ENCODE results near the gene OPN4. TPM values are rescaled to one million over a fixed set of nuclear protein-coding genes. Genes with fewer than 3 reads are reported as not detected.

The OPN4 gene
- polyA plus RNA-seq, 1 of the 3 experiments (the other 2 are of a cell fraction) = 0.03 TPM

DNA sequence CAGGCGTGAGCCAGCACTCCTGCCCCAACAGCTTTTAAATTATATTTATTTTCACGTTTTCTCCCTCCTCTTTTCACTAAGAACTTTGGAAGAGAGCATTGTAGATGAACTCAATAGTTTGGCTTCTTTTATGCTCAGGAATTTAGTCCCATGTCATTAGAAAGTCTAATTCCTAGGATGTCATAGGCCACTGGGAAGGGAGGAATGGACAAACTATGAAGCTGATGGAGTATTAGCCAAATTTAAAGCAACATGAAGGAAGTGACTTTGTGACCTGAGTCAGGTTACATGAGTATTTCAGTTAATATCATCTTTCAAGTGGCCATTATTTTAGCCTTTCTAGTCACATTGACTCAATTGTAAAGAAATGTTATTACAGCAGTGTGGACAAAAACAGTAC, 18.0 kb upstream of the OPN4 start:
- H3K4me3 ChIP-seq (ENCODE audit: low read depth in 2 of 2, low read length in 1 of 2) = no peak overlapping the region
- H3K36me3 ChIP-seq (replicated peaks in 1 of 2; ENCODE audit: control insufficient read depth in 1 of 2, insufficient read depth in 2 of 2, low read length in 1 of 2) = no peaks in the 10 kb centered on the region
- peaks cover 15% of the 10 kb centered on the region for H3F3A ChIP-seq (replicated peaks; ENCODE audit: insufficient read depth)
- DNase-seq = no peak
- no peaks in the 10 kb centered on the region for H3K79me2 ChIP-seq (ENCODE audit: insufficient read depth)
- H3K4me1 ChIP-seq (ENCODE audit: control insufficient read depth in 1 of 2, insufficient read depth in 2 of 2, low read depth in 1 of 2, low read length in 1 of 2) = peaks cover 0 to 16% of the 10 kb centered on the region in 2 experiments; a peak in 1 of 4 replicates
- no peaks in the 10 kb centered on the region for H3K27me3 ChIP-seq (ENCODE audit: insufficient read depth)
- ChIA-PET POLR2A (no interaction called here), CTCF (interaction anchor here (1.1 to 1.2 kb wide), 2 partner anchors 51 to 238 kb away, joined by 3 read pairs; no protein-coding TSS in a partner anchor)
- no peak overlapping the region for H3K9ac ChIP-seq
- H4K20me1 ChIP-seq (ENCODE audit: insufficient read depth) = no peaks in the 10 kb centered on the region
- H3K9me3 ChIP-seq = no peaks in the 10 kb centered on the region
- no peak overlapping the region for H3K4me2 ChIP-seq
- 55% methylated on average over 2 of the region's 2 CpGs for WGBS (ENCODE audit: low lambda C conversion rate)
- TF ChIP-seq GATA2 (CRISPR knock-in tag; IDR thresholded peaks at IDR 0.05) (no peak), PBX3 (IDR thresholded peaks at IDR 0.05) (0 out of 2 replicates have a peak, but pooled peaks have one; percentile 8)
- H2AFZ ChIP-seq (ENCODE audit: low read depth) = peak overlapping the region; percentile 18; the same call in 1 of the 2 replicates
- peak overlapping the region in 1 of 2 experiments; percentile 66; a peak in 2 of 4 replicates for H3K27ac ChIP-seq (ENCODE audit: low read depth in 2 of 2, low read length in 1 of 2)
- H3K9me2 ChIP-seq = no peaks in the 10 kb centered on the region

GRCh38 chr10:86642021-86642420, 12.3 kb upstream of the OPN4 start:
- POLR2A ChIA-PET = no interaction called here
- Histone ChIP-seq H4K20me1 (ENCODE audit: insufficient read depth) (no peaks in the 10 kb centered on the region), H3K9ac (no peak overlapping the region), H3K9me3 (no peaks in the 10 kb centered on the region), H3K4me2 (no peak overlapping the region), H3K9me2 (no peaks in the 10 kb centered on the region), H3K36me3 (replicated peaks in 1 of 2; ENCODE audit: control insufficient read depth in 1 of 2, insufficient read depth in 2 of 2, low read length in 1 of 2) (no peaks in the 10 kb centered on the region), H3F3A (replicated peaks; ENCODE audit: insufficient read depth) (no peaks in the 10 kb centered on the region), H3K27me3 (ENCODE audit: insufficient read depth) (no peaks in the 10 kb centered on the region), H3K79me2 (ENCODE audit: insufficient read depth) (no peaks in the 10 kb centered on the region), H3K4me1 (ENCODE audit: control insufficient read depth in 1 of 2, insufficient read depth in 2 of 2, low read depth in 1 of 2, low read length in 1 of 2) (peaks cover 0 to 14% of the 10 kb centered on the region in 2 experiments; a peak in 2 of 4 replicates), H2AFZ (ENCODE audit: low read depth) (no peak overlapping the region), H3K27ac (ENCODE audit: low read depth in 2 of 2, low read length in 1 of 2) (no peak overlapping the region), H3K4me3 (ENCODE audit: low read depth in 2 of 2, low read length in 1 of 2) (no peak overlapping the region)
- CTCF ChIA-PET = interaction anchor here (0.6 to 3.7 kb wide), 17 partner anchors 8 to 298 kb away, joined by 3 to 36 read pairs (median 3); no protein-coding TSS in a partner anchor
- peak; percentile 18 for DNase-seq
- TF ChIP-seq RAD21 (IDR thresholded peaks at IDR 0.05; ENCODE audit: low read length) (peak; percentile 65), EZH2phosphoT487 (IDR thresholded peaks at IDR 0.05; ENCODE audit: borderline replicate concordance, low read depth) (no peak), SMC3 (IDR thresholded peaks at IDR 0.05; ENCODE audit: low read depth, low read length) (peak; percentile 28; the same call in 1 of the 2 replicates)

DNA sequence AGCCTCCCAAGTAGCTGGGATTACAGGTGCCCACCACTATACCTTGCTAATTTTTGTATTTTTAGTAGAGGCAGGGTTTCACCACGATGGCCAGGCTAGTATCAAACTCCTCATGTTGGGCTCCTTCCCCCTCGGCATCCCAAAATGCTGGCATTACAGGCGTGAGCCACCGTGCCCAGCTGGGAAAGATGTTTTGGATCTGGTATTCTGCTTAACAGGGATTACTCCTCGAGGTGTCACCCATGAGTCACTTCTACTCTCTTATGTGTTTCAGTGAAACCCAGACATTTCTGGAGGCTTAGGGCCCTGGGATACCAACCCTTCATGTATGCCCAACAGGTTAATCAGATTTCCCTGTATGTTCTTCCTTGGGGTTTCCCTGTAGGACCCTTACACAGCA, 11.8 kb upstream of the OPN4 start:
- POLR2A ChIA-PET = no interaction called here
- TF ChIP-seq SMC3 (IDR thresholded peaks at IDR 0.05; ENCODE audit: low read depth, low read length) (peak; percentile 21; the same call in 1 of the 2 replicates), GATA2 (CRISPR knock-in tag; IDR thresholded peaks at IDR 0.05) (no peak), USF2 (IDR thresholded peaks at IDR 0.05; ENCODE audit: borderline replicate concordance, low read depth, low read length) (no peak), NFIC (IDR thresholded peaks at IDR 0.05; ENCODE audit: borderline replicate concordance) (no peak), PBX3 (IDR thresholded peaks at IDR 0.05) (no peak), EP300 (IDR thresholded peaks at IDR 0.05; ENCODE audit: borderline replicate concordance in 1 of 2, low read depth in 1 of 2, low read length in 1 of 2) (no peak), RCOR1 (IDR thresholded peaks at IDR 0.05; ENCODE audit: low read length) (no peak), RAD21 (IDR thresholded peaks at IDR 0.05; ENCODE audit: low read length) (peak; percentile 14; the same call in 1 of the 2 replicates), CTCF (IDR thresholded peaks at IDR 0.05) (0 out of 2 replicates have a peak, but pooled peaks have one; percentile 5)
- H3K27ac ChIP-seq (ENCODE audit: low read depth in 2 of 2, low read length in 1 of 2) = no peak overlapping the region
- no peaks in the 10 kb centered on the region for H3K36me3 ChIP-seq (replicated peaks in 1 of 2; ENCODE audit: control insufficient read depth in 1 of 2, insufficient read depth in 2 of 2, low read length in 1 of 2)
- no peaks in the 10 kb centered on the region for H3K9me3 ChIP-seq
- no peaks in the 10 kb centered on the region for H3K79me2 ChIP-seq (ENCODE audit: insufficient read depth)
- H3K4me1 ChIP-seq (ENCODE audit: control insufficient read depth in 1 of 2, insufficient read depth in 2 of 2, low read depth in 1 of 2, low read length in 1 of 2) = peaks cover 0 to 15% of the 10 kb centered on the region in 2 experiments; a peak in 2 of 4 replicates
- WGBS (ENCODE audit: low lambda C conversion rate) = 55% methylated on average over 5 of the region's 5 CpGs
- no peaks in the 10 kb centered on the region for H3F3A ChIP-seq (replicated peaks; ENCODE audit: insufficient read depth)
- H3K27me3 ChIP-seq (ENCODE audit: insufficient read depth) = no peaks in the 10 kb centered on the region
- CTCF ChIA-PET = interaction anchor here (0.7 to 3.7 kb wide), 15 partner anchors 8 to 275 kb away, joined by 3 to 36 read pairs (median 4); no protein-coding TSS in a partner anchor
- H3K4me3 ChIP-seq (ENCODE audit: low read depth in 2 of 2, low read length in 1 of 2) = no peak overlapping the region
- no peaks in the 10 kb centered on the region for H3K9me2 ChIP-seq
- H2AFZ ChIP-seq (ENCODE audit: low read depth) = no peak overlapping the region
- DNase-seq = peak; percentile 8
- H3K4me2 ChIP-seq = peak overlapping the region; percentile 52; the same call in 1 of the 2 replicates
- no peak overlapping the region for H3K9ac ChIP-seq
- no peaks in the 10 kb centered on the region for H4K20me1 ChIP-seq (ENCODE audit: insufficient read depth)
